HepG2 (cell line): Measurements from ENCODE around the gene TSNAXIP1. TPM values are rescaled to one million over a fixed set of nuclear protein-coding genes. Genes with fewer than 3 reads are reported as not detected.

Source experiments
- AKNA ChIP-seq: sonication (generic); formaldehyde crosslinking; IDR thresholded peaks from 2 replicates; pipeline ENCODE4 v1.4.0; 2020; ENCODE audit warnings: missing genetic modification reagents, borderline replicate concordance
- BCL6 ChIP-seq: IDR thresholded peaks from 2 replicates; pipeline ENCODE4 v1.6.1; 2016; ENCODE audit warnings: missing genetic modification reagents, missing compliant biosample characterization
- EED ChIP-seq: sonication (generic); formaldehyde crosslinking; IDR thresholded peaks from 2 replicates; pipeline ENCODE4 v1.5.0; 2020; ENCODE audit warnings: mild to moderate bottlenecking, missing genetic modification reagents
- FOXK1 ChIP-seq: sonication (generic); formaldehyde crosslinking; IDR thresholded peaks from 2 replicates; pipeline ENCODE4 v1.4.0; 2020; ENCODE audit warnings: low read depth, missing genetic modification reagents, borderline replicate concordance
- KLF13 ChIP-seq: sonication (generic); formaldehyde crosslinking; IDR thresholded peaks from 2 replicates; pipeline ENCODE4 v1.4.0; 2020; ENCODE audit warnings: mild to moderate bottlenecking, missing genetic modification reagents
- MIER3 ChIP-seq: IDR thresholded peaks from 2 replicates; pipeline ENCODE4 v1.6.1; 2016; ENCODE audit warnings: missing compliant biosample characterization, borderline replicate concordance
- MTF1 ChIP-seq: sonication (generic); formaldehyde crosslinking; IDR thresholded peaks from 2 replicates; pipeline ENCODE4 v1.5.0; 2020; ENCODE audit warnings: missing genetic modification reagents
- SKIL ChIP-seq: sonication (generic); formaldehyde crosslinking; IDR thresholded peaks from 2 replicates; pipeline ENCODE4 v1.8.0; 2022; ENCODE audit warnings: missing genetic modification reagents, mild to moderate bottlenecking, moderate library complexity, borderline replicate concordance
- TFAP4 ChIP-seq: sonication (generic); IDR thresholded peaks from 2 replicates; pipeline ENCODE4 v1.6.1; 2016; ENCODE audit warnings: low read depth, borderline replicate concordance
- ZFP36L2 ChIP-seq: sonication (generic); formaldehyde crosslinking; IDR thresholded peaks from 2 replicates; pipeline ENCODE4 v1.4.0; 2020; ENCODE audit warnings: missing genetic modification reagents
- ZMAT3 ChIP-seq: sonication (generic); formaldehyde crosslinking; conservative IDR thresholded peaks from 2 replicates; pipeline ENCODE4 v1.7.0; 2021; ENCODE audit warnings: missing genetic modification reagents
- ZNF101 ChIP-seq: sonication (generic); formaldehyde crosslinking; IDR thresholded peaks from 2 replicates; pipeline ENCODE4 v1.4.0; 2020; ENCODE audit warnings: mild to moderate bottlenecking, low read depth, missing genetic modification reagents, borderline replicate concordance
- ZNF205 ChIP-seq: IDR thresholded peaks from 2 replicates; pipeline ENCODE4 v1.6.1; 2018; ENCODE audit warnings: missing biosample characterization, missing genetic modification reagents
- ZNF280B ChIP-seq: sonication (generic); formaldehyde crosslinking; IDR thresholded peaks from 2 replicates; pipeline ENCODE4 v1.5.0; 2020; ENCODE audit warnings: missing genetic modification reagents, mild to moderate bottlenecking, borderline replicate concordance
- ZNF350 ChIP-seq: sonication (generic); formaldehyde crosslinking; IDR thresholded peaks from 2 replicates; pipeline ENCODE4 v1.4.0; 2020; ENCODE audit warnings: mild to moderate bottlenecking, low read depth, missing genetic modification reagents, borderline replicate concordance
- ZNF597 ChIP-seq: sonication (generic); formaldehyde crosslinking; IDR thresholded peaks from 2 replicates; pipeline ENCODE4 v1.5.0; 2020; ENCODE audit warnings: missing genetic modification reagents
- ZNF616 ChIP-seq: sonication (generic); formaldehyde crosslinking; IDR thresholded peaks from 2 replicates; pipeline ENCODE4 v1.5.0; 2020; ENCODE audit warnings: low read depth, mild to moderate bottlenecking, missing genetic modification reagents
- ZNF773 ChIP-seq: sonication (generic); formaldehyde crosslinking; IDR thresholded peaks from 2 replicates; pipeline ENCODE4 v1.4.0; 2020; ENCODE audit warnings: missing genetic modification reagents, borderline replicate concordance
- polyA plus RNA-seq, 8 experiments: library from polyadenylated mRNA; depleted of rRNA in 3 of 8; stranded (reverse) in 7 of 8; unstranded in 1 of 8; fragments of >200 nt; fragmentation: Illumina TruSeq in 4 of 8; extraction: Trizol in 4 of 8; gene quantifications; 2 replicates each; pipeline versions ENCODE4 v1.2.1 to v1.2.3, GENCODE V29; 2011 to 2016; ENCODE audit warnings: low read depth in 4 of 8, missing spikeins in 1 of 8, mixed read lengths in 1 of 8; ENCODE audit not compliant: insufficient read depth in 1 of 8
- total RNA-seq, 5 experiments: library from RNA; depleted of rRNA; stranded (reverse); fragments of >200 nt; fragmentation: Illumina TruSeq; extraction: Trizol; gene quantifications; 2 replicates each; pipeline ENCODE4 v1.2.3, GENCODE V29; 2016; ENCODE audit warnings: low read depth in 1 of 5

The TSNAXIP1 gene
- total and polyA plus RNA-seq, 2 of the 13 experiments (the other 11 are each of a cell fraction or from before 2014, with no cell fraction given): 0.37 to 0.86 TPM

GRCh38 chr16:67872631-67873434 lies 66.1 kb downstream of the TSNAXIP1 start, which contains the start of gene EDC4 (continued):
- TF ChIP-seq KLF13 (CRISPR knock-in tag): no peak; the same call in 1 of the 2 replicates
- TF ChIP-seq ZNF773: peak; percentile 75; the same call in 1 of the 2 replicates
- no peak for TF ChIP-seq AKNA (CRISPR knock-in tag)
- peak; percentile 86 for TF ChIP-seq ZNF205 (CRISPR knock-in tag)
- peak; percentile 82; the same call in 1 of the 2 replicates for TF ChIP-seq FOXK1 (CRISPR knock-in tag)
- TF ChIP-seq ZFP36L2 (CRISPR knock-in tag): peak; percentile 70; the same call in 1 of the 2 replicates
- no peak for TF ChIP-seq ZNF597 (CRISPR knock-in tag)
- peak; percentile 90 for TF ChIP-seq ZNF350
- peak; percentile 77; the same call in 1 of the 2 replicates for TF ChIP-seq SKIL
- TF ChIP-seq EED: peak; percentile 98
- TF ChIP-seq TFAP4: no peak
- peak; percentile 61 for TF ChIP-seq ZNF616 (CRISPR knock-in tag)
- TF ChIP-seq ZMAT3 (CRISPR knock-in tag): peak; percentile 96
- peak; percentile 35; the same call in 1 of the 2 replicates for TF ChIP-seq BCL6 (CRISPR knock-in tag)
- no peak for TF ChIP-seq ZNF101 (CRISPR knock-in tag)
- peak; percentile 94 for TF ChIP-seq MIER3 (CRISPR knock-in tag)
- no peak for TF ChIP-seq MTF1 (CRISPR knock-in tag)
- peak; percentile 37; the same call in 1 of the 2 replicates for TF ChIP-seq ZNF280B (CRISPR knock-in tag)
